Suppressor macrophage (primary cell): ENCODE data around the gene HS1BP3.

ENCODE experiments used
- DNase-seq, 4 experiments: peaks; one replicate each; pipeline ENCODE4 v3.0.0-alpha.2; 2020 to 2022

The HS1BP3 gene

GRCh38 chr2:20582600-20583221, 68.2 kb downstream of the HS1BP3 start:
- peak; percentile 69 to 85 (median 81) for DNase-seq

GRCh38 chr2:20580690-20581437, 70.0 kb downstream of the HS1BP3 start:
- no peak for DNase-seq

- peak; percentile 17 to 41 (median 32) for DNase-seq
Measured at GRCh38 chr2:20579866-20580265, 71.0 kb downstream of the HS1BP3 start.

GRCh38 chr2:20578895-20579825, 71.7 kb downstream of the HS1BP3 start:
- DNase-seq, result peak; percentile 55 to 76 (median 64)

GRCh38 chr2:20578266-20578894, 72.5 kb downstream of the HS1BP3 start:
- no peak for DNase-seq

GRCh38 chr2:20577495-20578235, 73.2 kb downstream of the HS1BP3 start:
- DNase-seq, result no peak

- DNase-seq, result peak in 2 of 4 experiments; percentile 35 to 40
Measured at GRCh38 chr2:20576598-20577115, 74.2 kb downstream of the HS1BP3 start.

- no peak for DNase-seq
Measured at GRCh38 chr2:20575935-20576597, 74.8 kb downstream of the HS1BP3 start.

- DNase-seq, result no peak
Measured at GRCh38 chr2:20575414-20575813, 75.5 kb downstream of the HS1BP3 start.

GRCh38 chr2:20574930-20575329, 76.0 kb downstream of the HS1BP3 start:
- DNase-seq, result no peak

- no peak for DNase-seq
Measured at GRCh38 chr2:20574423-20574911, 76.4 kb downstream of the HS1BP3 start.

- no peak for DNase-seq
Measured at GRCh38 chr2:20573620-20574422, 77.1 kb downstream of the HS1BP3 start.

GRCh38 chr2:20572221-20572620, 78.7 kb downstream of the HS1BP3 start:
- no peak for DNase-seq

- no peak for DNase-seq
Measured at GRCh38 chr2:20571644-20572215, 79.2 kb downstream of the HS1BP3 start.

- DNase-seq, result no peak
Measured at GRCh38 chr2:20571231-20571630, 79.7 kb downstream of the HS1BP3 start.

GRCh38 chr2:20570249-20570648, 80.6 kb downstream of the HS1BP3 start:
- DNase-seq, result no peak

GRCh38 chr2:20569464-20570223, 81.3 kb downstream of the HS1BP3 start:
- no peak for DNase-seq

GRCh38 chr2:20568501-20569463, 82.1 kb downstream of the HS1BP3 start:
- no peak for DNase-seq
